Osteoblast (primary cell): ENCODE results near the gene RAB30. TPM values are rescaled to one million over a fixed set of nuclear protein-coding genes. Genes with fewer than 3 reads are reported as not detected.

Experiments
- DNase-seq: peaks from one replicate; pipeline ENCODE4 v3.0.0; 2011; ENCODE audit warnings: low spot score, mixed read lengths; ENCODE audit not compliant: insufficient read length; ENCODE audit errors: missing footprints
- H2AFZ ChIP-seq: 2 replicates; pipeline ENCODE4 v1.6.0; 2011; ENCODE audit warnings: mild to moderate bottlenecking, low read length
- H3K27ac ChIP-seq: 2 replicates; pipeline ENCODE4 v1.5.1; 2011; ENCODE audit warnings: mild to moderate bottlenecking, low read depth, low read length, moderate library complexity
- H3K27me3 ChIP-seq: 2 replicates; pipeline ENCODE4 v1.6.0; 2012; ENCODE audit warnings: mild to moderate bottlenecking, control low read depth, inconsistent platforms, low read length, moderate library complexity; ENCODE audit not compliant: insufficient read depth
- H3K36me3 ChIP-seq: 2 replicates; pipeline ENCODE4 v1.5.1; 2011; ENCODE audit warnings: mild to moderate bottlenecking, low read length, control low read depth, moderate library complexity; ENCODE audit not compliant: insufficient read depth
- H3K4me1 ChIP-seq: 2 replicates; pipeline ENCODE4 v1.5.1; 2011; ENCODE audit warnings: mild to moderate bottlenecking, low read length, control low read depth, moderate library complexity; ENCODE audit not compliant: insufficient read depth
- H3K4me2 ChIP-seq: 2 replicates; pipeline ENCODE4 v1.6.0; 2011; ENCODE audit warnings: mild to moderate bottlenecking, low read length; ENCODE audit not compliant: insufficient read depth
- H3K4me3 ChIP-seq: fragments of 200-600 bp; sonication (generic); 3 replicates; pipeline ENCODE4 v1.5.1; 2012; ENCODE audit warnings: mild to moderate bottlenecking, low read length, inconsistent platforms; ENCODE audit not compliant: insufficient read depth
- H3K79me2 ChIP-seq: 2 replicates; pipeline ENCODE4 v1.6.0; 2012; ENCODE audit warnings: mild to moderate bottlenecking, low read length, control low read depth, inconsistent platforms; ENCODE audit not compliant: insufficient read depth
- H3K9me3 ChIP-seq: 2 replicates; pipeline ENCODE4 v1.5.1; 2011; ENCODE audit warnings: low read depth, low read length, control low read depth
- H4K20me1 ChIP-seq: 2 replicates; pipeline ENCODE4 v1.6.0; 2012; ENCODE audit warnings: mild to moderate bottlenecking, low read length, control low read depth; ENCODE audit not compliant: insufficient read depth
- CTCF ChIP-seq: IDR thresholded peaks from 2 replicates; pipeline ENCODE4 v1.5.1; 2011; ENCODE audit warnings: mild to moderate bottlenecking, low read depth, low read length, moderate library complexity; ENCODE audit errors: extremely low read depth
- total RNA-seq: library from RNA; depleted of rRNA; stranded (reverse); fragments of >200 nt; gene quantifications from 2 replicates; pipeline ENCODE4 v1.2.3, GENCODE V29; 2012

Gene RAB30
- total RNA-seq, 1 donor = 21.0 TPM

- no peak overlapping the region for H3K4me3 ChIP-seq
- H3K4me1 ChIP-seq = peaks cover 2% of the 10 kb centered on the region
- no peak overlapping the region for H3K4me2 ChIP-seq
- DNase-seq = no peak
- H3K27me3 ChIP-seq = no peaks in the 10 kb centered on the region
- H3K36me3 ChIP-seq = peaks cover 8% of the 10 kb centered on the region
- TF ChIP-seq CTCF = no peak
- H3K9me3 ChIP-seq = no peaks in the 10 kb centered on the region
- peaks cover 16% of the 10 kb centered on the region for H3K79me2 ChIP-seq
- H4K20me1 ChIP-seq = no peaks in the 10 kb centered on the region
- H2AFZ ChIP-seq = no peak overlapping the region
- H3K27ac ChIP-seq = no peak overlapping the region
Measured at GRCh38 chr11:83078269-83078668, 6.6 kb upstream of the RAB30 start.

- TF ChIP-seq CTCF = no peak
- Histone ChIP-seq H3K9me3 (no peaks in the 10 kb centered on the region), H3K4me3 (no peak overlapping the region), H3K4me2 (peak overlapping the region; percentile 98), H3K36me3 (peaks cover 4% of the 10 kb centered on the region), H3K27me3 (no peaks in the 10 kb centered on the region), H3K79me2 (peaks cover 56% of the 10 kb centered on the region), H4K20me1 (peaks cover 5% of the 10 kb centered on the region), H3K4me1 (peaks cover 20% of the 10 kb centered on the region), H3K27ac (no peak overlapping the region), H2AFZ (no peak overlapping the region)
- DNase-seq = peak; percentile 3
Measured at GRCh38 chr11:83073884-83074283, 2.2 kb upstream of the RAB30 start.

- Histone ChIP-seq H4K20me1 (peaks cover 11% of the 10 kb centered on the region), H3K27ac (peak overlapping the region; percentile 0), H2AFZ (no peak overlapping the region), H3K4me1 (peaks cover 24% of the 10 kb centered on the region), H3K79me2 (peaks cover 62% of the 10 kb centered on the region), H3K4me3 (peak overlapping the region; percentile 92), H3K9me3 (no peaks in the 10 kb centered on the region), H3K27me3 (no peaks in the 10 kb centered on the region), H3K36me3 (peaks cover 4% of the 10 kb centered on the region), H3K4me2 (peak overlapping the region; percentile 98)
- TF ChIP-seq CTCF = no peak
- no peak for DNase-seq
Measured at GRCh38 chr11:83073258-83073657, 1.6 kb upstream of the RAB30 start.

GRCh38 chr11:83072350-83073242 is 899 bp upstream of the RAB30 start:
- no peaks in the 10 kb centered on the region for H3K27me3 ChIP-seq
- H3K4me2 ChIP-seq = peak overlapping the region; percentile 98
- H3K27ac ChIP-seq = peak overlapping the region; percentile 96
- H3K79me2 ChIP-seq = peaks cover 69% of the 10 kb centered on the region
- H3K9me3 ChIP-seq = no peaks in the 10 kb centered on the region
- H3K36me3 ChIP-seq = peaks cover 4% of the 10 kb centered on the region
- peak overlapping the region; percentile 97 for H2AFZ ChIP-seq
- no peak for TF ChIP-seq CTCF
- peaks cover 11% of the 10 kb centered on the region for H4K20me1 ChIP-seq
- peak overlapping the region; percentile 92 for H3K4me3 ChIP-seq
- DNase-seq = peak; percentile 46
- peaks cover 24% of the 10 kb centered on the region for H3K4me1 ChIP-seq
